HepG2 (cell line): ENCODE results near the gene ATOH8. TPM values are rescaled to one million over a fixed set of nuclear protein-coding genes. Genes with fewer than 3 reads are reported as not detected.

Source experiments
- ATAC-seq: fragments of 200-7000 bp; cut with Tn5 transposase; 3 replicates; pipeline ENCODE4 v1.9.1; 2020; ENCODE audit warnings: mild to moderate bottlenecking, moderate library complexity
- BruUV-seq: library from RNA; stranded (reverse); fragments of 400-500 nt; replicated peaks from 2 replicates; lab custom pipeline; 2021; lab: Mats Ljungman, UMichigan
- CTCF ChIA-PET: fragments of 300-600 bp; formaldehyde crosslinking; extraction: SDS; loops from one replicate; lab custom pipeline; 2021; ENCODE audit warnings: low total read pairs, inconsistent platforms, low intra/inter-chr PET ratio; lab: Yijun Ruan, JAX
- POLR2A ChIA-PET: fragments of 350-600 bp; sonication (Branson Sonifier 250); formaldehyde crosslinking; loops from one replicate; lab custom pipeline; 2020; ENCODE audit warnings: antibody characterized with exemption, inconsistent platforms; lab: Yijun Ruan, JAX
- DNase-seq: peaks from one replicate; pipeline ENCODE4 v3.0.0-alpha.2; 2015; ENCODE audit warnings: low spot score
- FAIRE-seq: peaks from 3 replicates; lab custom pipeline; 2011; peaks lifted over from hg19 to GRCh38; lab: Jason Lieb, UNC
- H2AFZ ChIP-seq: one replicate; pipeline ENCODE4 v1.6.1; 2011; ENCODE audit warnings: low read length, inconsistent platforms
- H3K27ac ChIP-seq: fragments of 300-600 bp; 3 replicates; pipeline ENCODE4 v1.8.0; 2011; ENCODE audit warnings: mixed run types, mild to moderate bottlenecking, mixed read lengths, low read length, inconsistent platforms; ENCODE audit not compliant: insufficient read depth; ENCODE audit errors: extremely low read length
- H3K27me3 ChIP-seq, 2 experiments: fragments of 200-600 bp in 1 of 2; 2 replicates in 1 of 2; 3 replicates in 1 of 2; pipeline versions ENCODE4 v1.6.0 to v1.8.0; 2011; ENCODE audit warnings: low read length in 2 of 2, mild to moderate bottlenecking in 2 of 2, moderate library complexity in 2 of 2, inconsistent platforms in 1 of 2; ENCODE audit not compliant: insufficient read depth in 2 of 2, control insufficient read depth in 1 of 2
- H3K36me3 ChIP-seq, 2 experiments: fragments of 200-600 bp in 1 of 2; replicated peaks in 1 of 2; 2 replicates in 1 of 2; 3 replicates in 1 of 2; pipeline versions ENCODE4 v1.5.1 to v1.8.0; 2011; ENCODE audit warnings: low read length in 2 of 2, inconsistent platforms in 1 of 2; ENCODE audit not compliant: insufficient read depth in 2 of 2, control insufficient read depth in 1 of 2
- H3K4me1 ChIP-seq: 2 replicates; pipeline ENCODE4 v1.5.1; 2012; ENCODE audit warnings: low read length, inconsistent platforms; ENCODE audit not compliant: insufficient read depth
- H3K4me2 ChIP-seq: 2 replicates; pipeline ENCODE4 v1.6.0; 2011; ENCODE audit warnings: low read depth, low read length, inconsistent platforms
- H3K4me3 ChIP-seq, 3 experiments: fragments of 200-600 bp in 1 of 3; sonication (generic), shearing (Covaris generic) in 1 of 3; replicated peaks in 1 of 3; 2 replicates each; pipeline ENCODE4 v1.5.1; 2011 to 2016; ENCODE audit warnings: low read length in 3 of 3, inconsistent platforms in 2 of 3, low read depth in 2 of 3, mild to moderate bottlenecking in 2 of 3, control low read depth in 1 of 3, mixed read lengths in 1 of 3; ENCODE audit not compliant: insufficient read depth in 1 of 3
- H3K79me2 ChIP-seq: one replicate; pipeline ENCODE4 v1.6.1; 2011; ENCODE audit warnings: low read length, inconsistent platforms; ENCODE audit not compliant: insufficient read depth
- H3K9ac ChIP-seq: 2 replicates; pipeline ENCODE4 v1.6.0; 2011; ENCODE audit warnings: mild to moderate bottlenecking, low read depth, low read length, inconsistent platforms; ENCODE audit not compliant: insufficient read depth
- H3K9me3 ChIP-seq: 2 replicates; pipeline ENCODE4 v1.5.1; 2012; ENCODE audit warnings: mild to moderate bottlenecking, low read length
- H4K20me1 ChIP-seq: 2 replicates; pipeline ENCODE4 v1.6.0; 2011; ENCODE audit warnings: inconsistent platforms, mild to moderate bottlenecking, low read length, moderate library complexity; ENCODE audit not compliant: insufficient read depth
- ATRX ChIP-seq: sonication (generic); formaldehyde crosslinking; IDR thresholded peaks from 2 replicates; pipeline ENCODE4 v1.4.0; 2020; ENCODE audit warnings: missing genetic modification reagents, borderline replicate concordance
- PAWR ChIP-seq: sonication (generic); formaldehyde crosslinking; IDR thresholded peaks from 2 replicates; pipeline ENCODE4 v1.4.0; 2020; ENCODE audit warnings: missing genetic modification reagents, mild to moderate bottlenecking, borderline replicate concordance
- PITX1 ChIP-seq: sonication (generic); formaldehyde crosslinking; IDR thresholded peaks from 2 replicates; pipeline ENCODE4 v1.5.1; 2020; ENCODE audit warnings: mild to moderate bottlenecking, missing genetic modification reagents
- ZNF75D ChIP-seq: sonication (generic); formaldehyde crosslinking; IDR thresholded peaks from 2 replicates; pipeline ENCODE4 v1.8.1; 2023; ENCODE audit warnings: missing genetic modification reagents, mild to moderate bottlenecking, borderline replicate concordance
- WGBS: methylation state at CpG from one replicate; pipeline ENCODE4 v1.1.6; 2017; ENCODE audit warnings: low lambda C conversion rate; 5-methylcytosine and 5-hydroxymethylcytosine counted together
- in situ Hi-C: cut with HindIII; loops from 2 replicates; pipeline ENCODE4 v1.10.0; 2017; ENCODE audit warnings: low pct_unique_long_range_greater_than_20kb; ENCODE audit not compliant: extremely low pct_ligation_motif_present
- intact Hi-C: fragments of 100-400 bp; cut with micrococcal nuclease; formaldehyde crosslinking; loops from one replicate; pipeline ENCODE4 v1.10.0; 2022; ENCODE audit not compliant: unreplicated experiment
- polyA plus RNA-seq, 8 experiments: library from polyadenylated mRNA; depleted of rRNA in 3 of 8; stranded (reverse) in 7 of 8; unstranded in 1 of 8; fragments of >200 nt; fragmentation: Illumina TruSeq in 4 of 8; extraction: Trizol in 4 of 8; gene quantifications; 2 replicates each; pipeline versions ENCODE4 v1.2.1 to v1.2.3, GENCODE V29; 2011 to 2016; ENCODE audit warnings: low read depth in 4 of 8, missing spikeins in 1 of 8, mixed read lengths in 1 of 8; ENCODE audit not compliant: insufficient read depth in 1 of 8
- total RNA-seq, 5 experiments: library from RNA; depleted of rRNA; stranded (reverse); fragments of >200 nt; fragmentation: Illumina TruSeq; extraction: Trizol; gene quantifications; 2 replicates each; pipeline ENCODE4 v1.2.3, GENCODE V29; 2016; ENCODE audit warnings: low read depth in 1 of 5
- TF ChIP-seq, protein P1 (sequence below): sonication (generic); formaldehyde crosslinking; IDR thresholded peaks from 2 replicates; pipeline ENCODE4 v1.4.0; 2020; ENCODE audit warnings: mild to moderate bottlenecking, low read depth, missing genetic modification reagents
- TF ChIP-seq, protein P2 (sequence below): sonication (generic); formaldehyde crosslinking; IDR thresholded peaks from 2 replicates; pipeline ENCODE4 v1.4.0; 2020; ENCODE audit warnings: missing genetic modification reagents

The ATOH8 gene
- total and polyA plus RNA-seq, 2 of the 13 experiments (the other 11 are each of a cell fraction or from before 2014, with no cell fraction given): 0.13 to 0.61 TPM

GRCh38 chr2:85779641-85780315 is 26.0 kb downstream of the ATOH8 start:
- H4K20me1 ChIP-seq: no peaks in the 10 kb centered on the region
- POLR2A ChIA-PET: no interaction called here
- DNase-seq: no peak
- H3K79me2 ChIP-seq: no peaks in the 10 kb centered on the region
- H3K9ac ChIP-seq: no peak overlapping the region
- H3K36me3 ChIP-seq: no peaks in the 10 kb centered on the region
- FAIRE-seq: no peak
- whole genome bisulfite sequencing: 83% methylated on average over 12 of the region's 12 CpGs
- no TSS peak for BruUV-seq
- no peak overlapping the region for H3K4me2 ChIP-seq
- TF ChIP-seq, protein P1, sequence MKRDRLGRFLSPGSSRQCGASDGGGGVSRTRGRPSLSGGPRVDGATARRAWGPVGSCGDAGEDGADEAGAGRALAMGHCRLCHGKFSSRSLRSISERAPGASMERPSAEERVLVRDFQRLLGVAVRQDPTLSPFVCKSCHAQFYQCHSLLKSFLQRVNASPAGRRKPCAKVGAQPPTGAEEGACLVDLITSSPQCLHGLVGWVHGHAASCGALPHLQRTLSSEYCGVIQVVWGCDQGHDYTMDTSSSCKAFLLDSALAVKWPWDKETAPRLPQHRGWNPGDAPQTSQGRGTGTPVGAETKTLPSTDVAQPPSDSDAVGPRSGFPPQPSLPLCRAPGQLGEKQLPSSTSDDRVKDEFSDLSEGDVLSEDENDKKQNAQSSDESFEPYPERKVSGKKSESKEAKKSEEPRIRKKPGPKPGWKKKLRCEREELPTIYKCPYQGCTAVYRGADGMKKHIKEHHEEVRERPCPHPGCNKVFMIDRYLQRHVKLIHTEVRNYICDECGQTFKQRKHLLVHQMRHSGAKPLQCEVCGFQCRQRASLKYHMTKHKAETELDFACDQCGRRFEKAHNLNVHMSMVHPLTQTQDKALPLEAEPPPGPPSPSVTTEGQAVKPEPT (CRISPR knock-in tag): no peak
- TF ChIP-seq ZNF75D (CRISPR knock-in tag): no peak
- no peak for TF ChIP-seq PAWR (CRISPR knock-in tag)
- TF ChIP-seq PITX1 (CRISPR knock-in tag): no peak
- no peak for TF ChIP-seq ATRX (CRISPR knock-in tag)
- TF ChIP-seq, protein P2, sequence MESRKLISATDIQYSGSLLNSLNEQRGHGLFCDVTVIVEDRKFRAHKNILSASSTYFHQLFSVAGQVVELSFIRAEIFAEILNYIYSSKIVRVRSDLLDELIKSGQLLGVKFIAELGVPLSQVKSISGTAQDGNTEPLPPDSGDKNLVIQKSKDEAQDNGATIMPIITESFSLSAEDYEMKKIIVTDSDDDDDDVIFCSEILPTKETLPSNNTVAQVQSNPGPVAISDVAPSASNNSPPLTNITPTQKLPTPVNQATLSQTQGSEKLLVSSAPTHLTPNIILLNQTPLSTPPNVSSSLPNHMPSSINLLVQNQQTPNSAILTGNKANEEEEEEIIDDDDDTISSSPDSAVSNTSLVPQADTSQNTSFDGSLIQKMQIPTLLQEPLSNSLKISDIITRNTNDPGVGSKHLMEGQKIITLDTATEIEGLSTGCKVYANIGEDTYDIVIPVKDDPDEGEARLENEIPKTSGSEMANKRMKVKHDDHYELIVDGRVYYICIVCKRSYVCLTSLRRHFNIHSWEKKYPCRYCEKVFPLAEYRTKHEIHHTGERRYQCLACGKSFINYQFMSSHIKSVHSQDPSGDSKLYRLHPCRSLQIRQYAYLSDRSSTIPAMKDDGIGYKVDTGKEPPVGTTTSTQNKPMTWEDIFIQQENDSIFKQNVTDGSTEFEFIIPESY (CRISPR knock-in tag): peak; percentile 23; the same call in 1 of the 2 replicates
- TF ChIP-seq, all 625 proteins: peak for 1
- no peak for ATAC-seq
- no peak overlapping the region for H3K27ac ChIP-seq
- intact Hi-C loops (no loop called here), in situ Hi-C loops (no loop called here)
- no peaks in the 10 kb centered on the region for H3K27me3 ChIP-seq
- H3K4me1 ChIP-seq: peaks cover 16% of the 10 kb centered on the region
- H3K4me3 ChIP-seq: no peak overlapping the region
- H3K9me3 ChIP-seq: no peaks in the 10 kb centered on the region
- CTCF ChIA-PET: no interaction called here
- no peak overlapping the region for H2AFZ ChIP-seq
